ENCODE measurements around the gene FECH.

DNA sequence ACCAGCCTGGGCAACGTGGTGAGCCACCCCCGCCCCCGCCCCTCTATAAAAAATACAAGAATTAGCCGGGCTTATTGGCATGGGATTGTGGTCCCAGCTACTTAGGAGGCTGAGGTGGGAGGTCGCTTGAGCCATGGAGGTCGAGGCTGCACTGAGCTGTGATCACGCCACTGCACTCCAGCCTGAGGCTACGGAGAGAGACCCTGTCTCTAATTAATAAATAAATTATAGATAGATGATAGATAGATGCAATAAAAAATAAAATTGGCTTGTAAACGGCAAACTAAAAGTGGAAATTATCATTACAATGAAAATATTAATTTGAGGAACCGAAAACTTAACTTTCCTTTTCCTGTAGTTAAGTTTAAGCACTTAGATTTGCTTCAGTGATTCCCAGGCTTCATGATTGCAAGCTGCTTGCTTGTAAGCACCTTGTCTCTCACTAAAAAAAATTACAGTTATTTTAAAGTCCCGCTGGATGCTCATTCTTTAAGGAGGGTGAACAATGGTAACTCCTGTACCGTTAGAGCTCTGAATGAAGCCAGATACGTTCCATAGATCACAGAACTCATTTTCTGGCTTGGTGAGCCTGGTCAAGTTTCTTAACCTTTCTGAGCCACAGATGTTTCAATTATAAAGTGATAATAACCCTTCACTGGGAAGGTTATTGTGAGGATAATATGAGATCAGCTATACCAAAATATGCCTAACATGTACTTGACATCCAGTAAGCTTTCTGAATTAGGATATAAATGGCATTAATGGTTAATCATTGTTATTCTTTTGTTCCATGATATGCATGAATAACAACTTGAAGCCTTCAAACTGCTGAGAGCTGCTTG is 44.5 kb upstream of the FECH start:
- TF ChIP-seq, protein P1, sequence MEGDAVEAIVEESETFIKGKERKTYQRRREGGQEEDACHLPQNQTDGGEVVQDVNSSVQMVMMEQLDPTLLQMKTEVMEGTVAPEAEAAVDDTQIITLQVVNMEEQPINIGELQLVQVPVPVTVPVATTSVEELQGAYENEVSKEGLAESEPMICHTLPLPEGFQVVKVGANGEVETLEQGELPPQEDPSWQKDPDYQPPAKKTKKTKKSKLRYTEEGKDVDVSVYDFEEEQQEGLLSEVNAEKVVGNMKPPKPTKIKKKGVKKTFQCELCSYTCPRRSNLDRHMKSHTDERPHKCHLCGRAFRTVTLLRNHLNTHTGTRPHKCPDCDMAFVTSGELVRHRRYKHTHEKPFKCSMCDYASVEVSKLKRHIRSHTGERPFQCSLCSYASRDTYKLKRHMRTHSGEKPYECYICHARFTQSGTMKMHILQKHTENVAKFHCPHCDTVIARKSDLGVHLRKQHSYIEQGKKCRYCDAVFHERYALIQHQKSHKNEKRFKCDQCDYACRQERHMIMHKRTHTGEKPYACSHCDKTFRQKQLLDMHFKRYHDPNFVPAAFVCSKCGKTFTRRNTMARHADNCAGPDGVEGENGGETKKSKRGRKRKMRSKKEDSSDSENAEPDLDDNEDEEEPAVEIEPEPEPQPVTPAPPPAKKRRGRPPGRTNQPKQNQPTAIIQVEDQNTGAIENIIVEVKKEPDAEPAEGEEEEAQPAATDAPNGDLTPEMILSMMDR (IDR thresholded peaks at IDR 0.05 in 4 of 5, conservative IDR thresholded peaks at IDR 0.05 in 1 of 5), result no peak
- TF ChIP-seq POLR2A (IDR thresholded peaks at IDR 0.05), result no peak

Measured in gastrocnemius medialis (tissue), 4 donors.